Measurements from ENCODE around the gene CACNA1C.
"Not testable (repeated sequence)": the region's sequence is repeated elsewhere in the genome, so short reads cannot be mapped to it uniquely, and the experiment has no call there.

Gene CACNA1C

DNA sequence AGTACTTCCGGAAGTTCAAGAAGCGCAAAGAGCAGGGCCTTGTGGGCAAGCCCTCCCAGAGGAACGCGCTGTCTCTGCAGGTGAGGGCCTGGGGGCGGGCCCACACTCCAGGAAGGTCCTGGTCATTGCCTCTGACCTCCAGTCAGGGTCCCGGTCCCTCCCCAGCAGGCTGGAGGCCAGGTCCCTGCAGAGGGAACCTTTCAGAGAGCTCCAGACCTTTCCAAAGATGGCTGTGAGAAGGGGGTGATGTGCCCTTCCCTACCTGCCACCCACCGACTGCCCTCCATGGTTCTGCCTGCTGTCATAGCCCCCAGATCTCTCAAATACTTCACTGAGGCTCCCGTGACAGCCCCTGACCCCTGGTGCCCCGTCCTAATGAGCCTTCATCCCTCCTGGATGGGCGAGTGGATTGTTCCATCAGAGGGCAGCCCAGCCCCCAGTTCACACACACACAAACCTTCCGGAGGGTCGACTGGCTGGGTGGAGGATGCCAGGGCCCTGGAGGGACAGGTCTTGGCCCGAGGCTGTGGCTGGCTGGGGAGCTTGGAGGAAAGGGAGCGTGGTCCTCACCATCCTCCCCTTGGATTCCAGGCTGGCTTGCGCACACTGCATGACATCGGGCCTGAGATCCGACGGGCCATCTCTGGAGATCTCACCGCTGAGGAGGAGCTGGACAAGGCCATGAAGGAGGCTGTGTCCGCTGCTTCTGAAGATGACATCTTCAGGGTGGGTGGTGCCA is 624.5 kb downstream of the CACNA1C start:
- DNase-seq (ENCODE audit: low read depth): no peak

DNA sequence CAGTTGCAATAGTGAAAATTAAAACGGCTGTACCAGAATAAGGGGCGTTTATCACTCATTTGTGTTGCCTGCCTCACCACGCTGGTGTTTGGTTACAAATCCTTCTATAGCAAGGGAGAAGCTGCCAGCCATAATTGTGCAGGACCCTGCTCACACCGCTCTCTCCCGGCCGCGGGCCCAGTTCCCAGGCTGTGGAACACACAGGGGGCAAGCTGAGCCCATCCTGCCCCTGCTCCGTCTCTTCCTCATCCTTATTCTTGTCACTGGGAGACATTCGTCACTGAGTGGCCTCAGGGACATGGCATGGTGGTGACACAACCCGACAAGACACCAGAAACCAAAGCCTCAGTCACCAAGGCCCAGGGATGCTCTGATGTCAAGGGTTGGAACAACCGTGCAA is 625.6 kb downstream of the CACNA1C start:
- DNase-seq (ENCODE audit: low read depth): no peak

DNA sequence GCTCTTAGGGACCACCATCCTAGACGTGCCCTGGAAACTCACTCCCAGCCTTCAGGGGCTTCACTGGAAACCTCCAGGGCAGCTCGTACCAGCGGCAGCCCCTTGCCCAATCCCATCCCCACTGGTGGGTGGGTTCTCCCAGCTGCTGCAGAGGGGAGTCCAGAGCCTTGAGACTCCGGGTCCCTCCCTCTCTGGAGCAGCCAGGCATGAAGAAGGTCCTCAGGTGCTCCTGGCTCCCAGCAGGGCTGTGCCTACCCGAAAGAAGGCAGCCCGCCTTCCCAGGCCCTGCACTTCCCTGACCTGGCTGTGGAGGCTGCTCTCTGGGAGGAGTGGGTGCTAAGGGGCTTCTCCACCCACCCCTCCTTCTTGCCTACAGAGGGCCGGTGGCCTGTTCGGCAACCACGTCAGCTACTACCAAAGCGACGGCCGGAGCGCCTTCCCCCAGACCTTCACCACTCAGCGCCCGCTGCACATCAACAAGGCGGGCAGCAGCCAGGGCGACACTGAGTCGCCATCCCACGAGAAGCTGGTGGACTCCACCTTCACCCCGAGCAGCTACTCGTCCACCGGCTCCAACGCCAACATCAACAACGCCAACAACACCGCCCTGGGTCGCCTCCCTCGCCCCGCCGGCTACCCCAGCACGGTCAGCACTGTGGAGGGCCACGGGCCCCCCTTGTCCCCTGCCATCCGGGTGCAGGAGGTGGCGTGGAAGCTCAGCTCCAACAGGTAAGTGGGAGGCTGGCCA is 626.5 kb downstream of the CACNA1C start:
- DNase-seq (ENCODE audit: low read depth): no peak

DNA sequence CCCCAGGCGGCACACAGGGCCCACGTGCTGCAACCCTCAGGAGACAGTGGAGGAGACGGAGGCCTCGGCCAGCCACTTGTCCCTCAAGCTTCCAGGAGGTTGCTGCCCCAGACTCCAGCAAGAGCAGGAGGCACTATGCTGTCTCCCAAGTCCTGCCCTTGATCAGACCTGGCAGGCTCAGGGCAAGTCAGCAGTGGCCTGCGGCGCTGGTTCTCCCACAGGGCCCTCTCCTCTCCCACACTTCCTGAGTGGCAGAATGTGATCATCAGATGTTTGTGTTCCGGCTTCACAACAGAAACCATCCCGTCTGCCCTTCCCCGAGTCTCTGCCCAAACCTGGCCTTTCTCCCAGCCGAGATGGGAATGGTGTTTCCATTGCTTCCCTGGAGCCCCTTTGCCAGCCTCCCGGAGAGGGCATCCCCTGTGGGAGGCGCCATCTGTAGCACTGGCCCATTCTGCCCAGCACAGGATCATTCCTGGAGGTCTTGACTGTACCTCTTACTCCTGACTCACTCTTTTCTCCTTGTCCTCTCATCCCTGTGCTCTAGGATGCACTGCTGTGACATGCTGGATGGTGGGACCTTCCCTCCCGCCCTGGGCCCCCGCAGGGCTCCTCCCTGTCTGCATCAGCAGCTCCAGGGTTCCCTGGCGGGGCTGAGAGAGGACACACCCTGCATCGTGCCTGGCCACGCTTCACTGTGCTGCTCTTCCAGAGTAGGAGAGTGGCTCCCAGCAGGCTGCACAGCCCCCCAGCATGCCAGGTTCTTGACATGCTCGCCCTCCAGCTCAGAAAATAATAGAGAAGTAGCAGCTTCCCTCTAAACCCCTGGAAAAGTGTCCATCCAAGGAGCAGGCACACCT is 627.3 kb downstream of the CACNA1C start:
- no peak for DNase-seq (ENCODE audit: low read depth)

DNA sequence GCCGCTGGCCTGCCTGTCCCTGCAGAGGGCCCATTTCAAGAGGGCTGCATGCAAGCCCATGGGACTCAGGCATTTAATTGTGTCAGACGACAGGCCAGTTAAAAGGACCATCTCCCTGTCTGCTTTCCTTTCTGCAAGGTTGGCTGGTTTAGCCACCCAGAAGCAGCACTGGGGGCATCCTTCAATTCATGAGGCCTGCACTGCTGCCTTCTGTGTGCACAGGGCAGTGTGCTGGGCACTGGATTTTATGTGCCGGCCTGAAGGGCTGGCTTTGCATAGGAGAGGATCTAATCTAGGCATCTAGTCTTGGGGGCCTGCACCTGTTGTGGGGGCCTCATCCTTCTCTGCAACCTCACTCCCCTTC is 627.9 kb downstream of the CACNA1C start:
- no peak for DNase-seq (ENCODE audit: low read depth)

DNA sequence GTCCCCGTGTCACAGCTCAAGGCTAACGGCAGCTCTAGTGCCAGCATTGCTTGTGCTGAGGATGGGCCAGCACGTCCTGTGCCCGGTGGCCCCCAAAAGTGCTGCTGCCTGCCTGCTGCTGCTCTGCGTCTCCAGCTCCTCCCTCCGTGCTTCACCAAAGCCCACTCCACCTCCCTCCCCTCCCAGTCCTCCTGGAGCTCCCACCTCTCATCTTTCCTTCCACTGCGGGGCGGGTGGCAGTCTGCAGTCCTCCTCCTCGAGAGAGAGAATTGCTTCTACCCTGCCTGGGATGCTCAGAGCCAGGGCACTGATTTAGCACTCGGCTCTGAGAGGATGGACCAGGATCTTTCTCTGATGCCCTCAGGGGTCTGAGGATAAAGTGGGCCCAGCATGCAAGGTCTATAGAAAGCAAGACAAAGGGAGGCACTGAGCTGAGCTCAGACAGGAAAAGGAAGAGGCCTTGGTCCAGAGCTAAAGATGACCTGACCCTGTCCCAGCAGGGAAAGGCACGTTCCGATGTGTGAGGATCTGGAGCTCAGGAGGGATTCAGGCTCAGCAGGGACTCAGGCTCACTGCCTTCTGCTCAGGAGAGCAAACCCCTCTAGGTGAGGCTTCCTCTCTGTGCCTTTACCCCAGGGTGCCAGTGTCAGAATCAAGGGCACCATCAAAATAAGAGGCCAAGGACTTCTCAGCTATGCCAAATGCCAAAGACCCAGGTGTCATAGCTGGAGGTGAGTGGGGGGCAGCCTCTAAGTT is 628.8 kb downstream of the CACNA1C start:
- DNase-seq (ENCODE audit: low read depth): no peak

DNA sequence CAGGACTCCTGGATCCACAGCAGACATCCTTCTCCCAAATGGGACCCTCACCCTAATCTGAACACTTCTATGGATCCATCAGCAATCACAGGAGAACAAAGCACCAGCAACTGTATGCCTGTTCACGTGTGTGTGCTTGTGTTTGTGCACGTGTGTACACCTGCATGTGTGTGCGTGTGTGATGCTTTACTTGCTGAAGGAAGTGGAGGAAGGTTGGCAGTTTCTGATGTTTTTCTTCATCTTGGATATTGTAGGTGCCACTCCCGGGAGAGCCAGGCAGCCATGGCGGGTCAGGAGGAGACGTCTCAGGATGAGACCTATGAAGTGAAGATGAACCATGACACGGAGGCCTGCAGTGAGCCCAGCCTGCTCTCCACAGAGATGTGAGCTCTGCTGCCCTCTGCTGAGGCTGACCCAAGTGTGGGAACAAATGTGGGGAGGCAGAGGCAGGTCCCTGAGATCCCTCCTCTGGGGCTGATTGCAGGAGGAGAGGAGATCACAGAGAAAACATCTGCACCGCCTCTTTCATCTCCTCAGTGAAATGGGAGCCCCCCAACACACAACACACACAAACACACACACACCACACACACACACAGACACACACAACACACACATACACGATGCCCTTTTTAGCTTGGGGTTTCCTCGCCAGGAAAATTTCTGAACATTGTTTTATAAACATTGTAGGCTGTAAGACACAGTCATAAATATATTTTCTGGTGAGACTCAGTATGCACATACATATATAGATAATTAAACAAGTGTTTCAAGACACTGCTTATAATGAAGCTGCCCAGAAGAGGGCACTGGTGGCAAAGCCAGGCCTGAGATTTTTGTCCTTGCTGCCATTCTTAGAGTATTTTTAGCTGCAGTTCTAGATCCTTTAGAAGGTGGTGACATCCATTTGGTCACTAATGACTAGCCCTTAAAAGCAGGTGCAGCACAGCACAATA is 629.8 kb downstream of the CACNA1C start:
- DNase-seq (ENCODE audit: low read depth): no peak

DNA sequence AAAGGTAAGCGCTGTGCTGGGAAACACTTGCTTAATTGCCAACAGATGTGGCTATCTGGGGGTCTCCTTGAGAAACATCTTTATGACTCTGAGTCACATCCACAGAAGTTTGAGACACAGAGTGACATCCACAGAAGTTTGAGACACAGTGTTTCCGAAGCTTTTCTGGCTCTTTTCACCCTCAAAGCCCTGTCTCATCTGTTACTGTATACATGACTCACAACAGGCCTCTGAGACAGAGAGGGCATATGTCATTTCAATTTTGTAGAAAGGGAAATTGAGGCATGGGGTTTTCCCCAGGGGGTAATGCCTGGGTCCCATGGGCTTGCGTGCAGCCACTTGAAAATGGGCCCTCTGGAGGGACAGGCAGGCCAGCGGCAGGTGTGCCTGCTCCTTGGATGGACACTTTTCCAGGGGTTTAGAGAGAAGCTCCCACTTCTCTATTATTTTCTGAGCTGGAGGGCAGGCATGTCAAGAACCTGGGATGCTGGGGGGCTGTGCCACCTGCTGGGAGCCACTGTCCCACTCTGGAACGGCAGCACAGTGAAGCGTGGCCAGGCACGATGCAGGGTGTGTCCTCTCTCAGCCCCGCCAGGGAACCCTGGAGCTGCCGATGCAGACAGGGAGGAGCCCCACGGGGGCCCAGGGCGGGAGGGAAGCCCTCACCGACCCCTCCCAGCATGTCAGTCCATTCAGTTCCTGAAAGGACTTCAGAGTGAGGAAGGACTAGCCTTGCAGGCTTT is 630.7 kb downstream of the CACNA1C start:
- DNase-seq (ENCODE audit: low read depth): no peak

DNA sequence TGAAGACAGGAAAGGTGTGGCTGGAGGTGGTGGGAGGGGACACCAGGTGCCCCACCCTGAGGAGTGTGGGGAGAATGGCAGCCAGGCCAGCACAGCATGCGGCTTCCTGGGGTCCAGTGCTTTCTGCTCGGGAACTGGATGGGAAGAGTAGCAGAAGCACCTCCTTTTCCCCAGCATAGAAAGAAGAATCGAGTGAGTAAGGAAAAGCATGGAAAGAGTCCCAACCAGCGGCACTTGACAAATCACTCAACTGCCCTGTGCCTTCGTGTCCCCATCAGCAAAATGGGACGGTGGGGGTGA is 631.2 kb downstream of the CACNA1C start:
- not testable (repeated sequence) for DNase-seq (ENCODE audit: low read depth)

DNA sequence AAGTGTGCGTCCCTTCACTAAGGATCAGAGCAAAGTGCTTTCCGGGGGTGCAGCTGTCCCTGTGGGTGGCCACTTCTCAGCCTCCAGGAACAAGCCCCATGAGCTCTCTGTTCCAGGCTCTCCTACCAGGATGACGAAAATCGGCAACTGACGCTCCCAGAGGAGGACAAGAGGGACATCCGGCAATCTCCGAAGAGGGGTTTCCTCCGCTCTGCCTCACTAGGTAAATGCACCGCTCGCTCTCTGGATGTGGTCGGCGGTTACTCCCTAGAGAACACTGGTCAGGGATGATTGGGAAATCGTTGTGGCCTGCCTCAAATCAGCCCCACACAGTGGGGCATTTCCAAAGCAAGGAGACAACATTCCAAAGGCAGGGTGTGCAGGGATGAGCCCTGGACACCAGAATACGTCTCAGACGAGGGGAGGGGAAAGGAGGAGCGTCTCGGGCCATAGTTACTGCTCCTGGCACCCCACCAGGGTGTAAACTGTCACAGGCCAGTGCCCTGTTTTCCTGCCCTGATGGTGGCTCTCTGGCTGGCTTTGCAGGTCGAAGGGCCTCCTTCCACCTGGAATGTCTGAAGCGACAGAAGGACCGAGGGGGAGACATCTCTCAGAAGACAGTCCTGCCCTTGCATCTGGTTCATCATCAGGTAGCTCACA is 633.0 kb downstream of the CACNA1C start:
- DNase-seq (ENCODE audit: low read depth): not testable (repeated sequence)

DNA sequence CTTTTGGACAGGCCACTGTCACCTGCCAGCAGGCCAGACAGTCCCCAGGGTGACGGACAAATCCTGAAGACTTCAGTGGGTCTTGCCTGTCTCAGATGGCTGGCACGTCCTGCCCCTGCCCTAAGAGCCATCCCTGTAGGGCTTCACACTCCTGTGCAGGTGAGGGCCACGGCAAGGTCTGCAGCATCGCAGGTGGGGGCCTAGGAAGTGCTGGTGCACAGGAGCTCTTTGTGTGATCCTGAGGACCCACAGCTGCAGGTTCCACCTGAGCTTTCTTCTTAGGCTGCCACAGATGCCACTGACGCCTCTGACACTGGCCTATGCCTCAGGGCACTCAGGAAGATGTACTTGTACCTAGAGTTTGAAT is 633.5 kb downstream of the CACNA1C start:
- DNase-seq (ENCODE audit: low read depth): no peak

DNA sequence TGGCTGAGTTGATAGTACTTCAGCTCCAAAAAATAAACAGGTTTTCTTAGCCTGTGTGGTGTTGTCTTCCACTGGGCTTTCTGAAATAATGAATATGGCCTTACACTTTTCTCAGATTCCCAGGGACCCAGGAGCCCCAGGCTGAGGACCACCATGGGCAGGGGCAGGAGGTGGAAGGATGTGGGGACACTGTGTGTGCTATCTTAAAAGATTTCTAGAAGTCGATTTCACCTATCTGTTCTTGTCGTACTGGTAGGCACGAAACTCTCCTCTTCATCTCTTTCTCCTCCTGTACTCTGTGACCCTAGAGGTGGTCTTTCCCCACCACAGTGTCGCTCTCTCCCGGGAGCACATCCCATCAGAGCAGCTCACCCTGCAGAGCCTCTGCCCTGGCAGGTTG is 634.3 kb downstream of the CACNA1C start:
- no peak for DNase-seq (ENCODE audit: low read depth)

DNA sequence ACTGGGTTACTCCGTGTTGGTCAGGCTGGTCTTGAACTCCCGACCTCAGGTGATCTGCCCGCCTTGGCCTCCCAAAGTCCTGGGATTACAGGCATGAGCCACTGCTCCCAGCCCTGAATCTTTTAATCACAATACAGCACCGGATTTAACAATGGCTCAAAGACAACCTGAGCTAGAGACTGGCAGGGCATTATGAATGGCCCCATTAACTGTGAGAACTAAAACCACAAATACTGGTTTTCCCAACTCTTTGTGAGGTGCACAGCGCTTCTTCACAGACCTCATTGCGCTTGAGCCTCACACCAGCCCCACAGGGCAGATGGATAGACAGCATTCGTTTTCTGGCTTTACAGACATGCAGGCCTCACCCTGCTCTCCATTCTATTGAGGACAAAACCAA is 634.9 kb downstream of the CACNA1C start:
- no peak for DNase-seq (ENCODE audit: low read depth)

DNA sequence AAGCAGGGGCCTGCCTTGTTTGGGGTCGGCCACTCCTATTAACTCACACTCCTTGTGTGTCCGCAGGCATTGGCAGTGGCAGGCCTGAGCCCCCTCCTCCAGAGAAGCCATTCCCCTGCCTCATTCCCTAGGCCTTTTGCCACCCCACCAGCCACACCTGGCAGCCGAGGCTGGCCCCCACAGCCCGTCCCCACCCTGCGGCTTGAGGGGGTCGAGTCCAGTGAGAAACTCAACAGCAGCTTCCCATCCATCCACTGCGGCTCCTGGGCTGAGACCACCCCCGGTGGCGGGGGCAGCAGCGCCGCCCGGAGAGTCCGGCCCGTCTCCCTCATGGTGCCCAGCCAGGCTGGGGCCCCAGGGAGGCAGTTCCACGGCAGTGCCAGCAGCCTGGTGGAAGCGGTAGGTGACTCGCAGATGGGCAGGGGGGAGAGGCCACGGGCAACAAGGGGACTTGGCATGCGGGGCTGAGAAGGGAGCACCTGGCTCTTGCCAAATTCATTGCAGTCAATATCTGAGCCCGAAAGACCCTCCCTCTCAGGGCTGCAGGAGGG is 635.7 kb downstream of the CACNA1C start:
- no peak for DNase-seq (ENCODE audit: low read depth)

DNA sequence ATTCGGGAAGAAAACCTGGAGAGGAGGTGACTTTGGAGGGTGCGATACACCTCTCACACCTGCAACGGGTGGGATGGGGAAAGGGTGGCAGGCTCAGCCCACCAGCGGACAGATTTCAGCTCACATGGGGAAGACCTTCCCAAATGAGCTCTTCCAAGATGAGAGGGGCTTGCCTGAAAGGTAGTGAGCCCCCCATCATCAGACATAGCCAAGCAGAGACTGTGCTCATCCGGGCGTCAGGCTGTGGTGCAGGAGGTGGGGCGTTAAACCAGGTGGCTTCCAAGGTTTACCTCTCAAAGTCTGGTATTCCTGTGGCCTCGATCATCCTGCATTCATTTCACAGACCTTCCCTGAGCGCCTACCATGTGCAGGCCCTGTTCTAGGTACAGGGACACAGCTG is 636.6 kb downstream of the CACNA1C start:
- DNase-seq (ENCODE audit: low read depth): no peak

DNA sequence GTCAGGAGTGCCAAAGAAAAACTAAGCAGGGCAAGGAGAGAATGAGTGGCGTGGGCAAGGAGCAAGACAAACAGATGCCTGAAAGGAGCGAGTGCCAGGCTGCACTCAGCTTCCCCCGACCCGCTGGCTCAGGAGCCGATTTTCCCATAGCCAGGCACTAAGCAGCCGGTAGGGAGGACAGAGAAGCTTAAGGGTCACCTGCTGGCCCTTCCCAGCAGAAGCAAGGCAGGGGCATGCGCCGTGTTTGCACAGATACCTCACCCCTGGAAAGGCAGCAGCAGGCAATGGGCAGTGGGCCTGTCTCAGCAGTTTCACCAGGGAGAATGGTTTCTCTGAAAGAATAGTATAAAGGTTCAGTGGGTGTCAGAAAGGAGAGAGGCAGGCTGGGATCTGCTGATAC is 637.1 kb downstream of the CACNA1C start:
- no peak for DNase-seq (ENCODE audit: low read depth)

DNA sequence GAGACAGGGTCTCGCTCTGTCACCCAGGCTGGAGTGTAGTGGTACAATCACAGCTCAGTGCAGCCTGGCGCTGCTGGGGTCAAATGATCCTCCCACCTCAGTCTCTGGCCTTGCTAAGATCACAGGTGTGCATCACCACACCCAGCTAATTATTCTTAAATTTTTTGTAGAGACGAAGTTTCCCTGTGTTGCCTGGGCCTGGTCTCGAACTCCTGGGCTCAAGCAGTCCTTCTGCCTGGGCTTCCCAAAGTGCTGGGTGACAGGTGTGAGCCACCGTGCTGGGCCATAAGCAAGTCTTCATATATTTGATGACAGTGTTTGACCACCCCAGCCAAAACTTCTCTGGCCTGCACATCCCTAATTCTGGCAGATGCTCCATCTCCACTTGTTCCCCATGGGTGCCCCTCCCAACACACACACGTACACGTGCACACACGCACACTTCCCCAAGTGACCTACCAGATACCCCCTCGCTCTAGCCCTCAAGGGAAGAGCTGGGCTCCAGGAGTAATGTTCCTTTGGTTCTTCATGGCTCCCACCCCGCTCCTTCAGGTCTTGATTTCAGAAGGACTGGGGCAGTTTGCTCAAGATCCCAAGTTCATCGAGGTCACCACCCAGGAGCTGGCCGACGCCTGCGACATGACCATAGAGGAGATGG is 637.7 kb downstream of the CACNA1C start:
- no peak for DNase-seq (ENCODE audit: low read depth)

DNA sequence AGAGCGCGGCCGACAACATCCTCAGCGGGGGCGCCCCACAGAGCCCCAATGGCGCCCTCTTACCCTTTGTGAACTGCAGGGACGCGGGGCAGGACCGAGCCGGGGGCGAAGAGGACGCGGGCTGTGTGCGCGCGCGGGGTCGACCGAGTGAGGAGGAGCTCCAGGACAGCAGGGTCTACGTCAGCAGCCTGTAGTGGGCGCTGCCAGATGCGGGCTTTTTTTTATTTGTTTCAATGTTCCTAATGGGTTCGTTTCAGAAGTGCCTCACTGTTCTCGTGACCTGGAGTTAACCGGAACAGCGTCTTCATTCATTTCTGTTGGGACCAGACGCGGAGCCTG is 638.2 kb downstream of the CACNA1C start:
- DNase-seq (ENCODE audit: low read depth): no peak

DNA sequence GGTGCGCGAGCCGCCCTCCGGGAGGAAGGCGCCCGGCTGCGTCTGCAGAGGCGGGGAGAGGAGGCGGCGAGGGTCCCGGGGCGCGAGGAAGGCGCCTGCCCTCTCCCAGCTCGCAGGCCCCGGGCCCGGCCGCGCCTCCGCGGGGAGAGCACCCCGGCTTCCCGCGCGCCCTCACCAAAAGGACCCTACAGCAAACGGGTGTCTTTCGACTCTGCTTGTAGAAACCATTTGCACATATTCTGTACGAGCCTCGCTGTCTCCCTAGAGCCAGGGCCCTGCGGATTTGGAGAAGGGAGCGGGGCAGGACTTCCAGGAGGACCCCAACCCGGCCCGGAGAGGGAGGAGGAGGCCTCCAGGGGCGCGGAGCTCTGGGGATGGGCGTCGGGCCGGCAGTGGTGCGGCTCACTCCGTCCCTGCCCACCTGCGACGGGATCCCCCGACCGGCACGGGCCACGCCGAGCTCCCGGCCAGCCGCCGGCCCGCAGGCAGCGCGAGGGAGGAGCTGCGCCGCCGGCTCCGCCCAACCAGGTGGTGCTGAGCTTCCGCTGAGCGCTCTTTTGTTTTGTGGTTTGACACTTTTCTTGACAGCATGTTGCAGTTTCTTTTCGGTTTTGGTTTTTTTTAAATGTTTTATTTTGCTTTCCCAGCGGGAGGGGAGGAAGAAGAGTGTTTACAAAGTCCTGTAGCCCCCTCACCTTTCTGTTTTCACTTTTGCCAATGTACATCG is 638.7 kb downstream of the CACNA1C start:
- no peak for DNase-seq (ENCODE audit: low read depth)
